Astrocyte of the spinal cord (primary cell): Measurements from ENCODE around the gene PROSER3.
A peak's percentile ranks its signal among the peaks of the same experiment; 100 is the strongest.

Experiments
- DNase-seq: peaks from one replicate; pipeline ENCODE4 v3.0.0; 2011; ENCODE audit warnings: low read depth, low spot score
- H3K4me3 ChIP-seq: 2 replicates; pipeline ENCODE4 v1.5.1; 2011; ENCODE audit warnings: low read depth, mild to moderate bottlenecking, low read length, moderate library complexity
- in situ Hi-C: cut with HindIII; loops from 2 replicates; pipeline ENCODE4 v1.10.0; 2017; ENCODE audit warnings: low sequenced_read_pairs
- TF ChIP-seq, protein P1 (sequence below): IDR thresholded peaks from 2 replicates; pipeline ENCODE4 v1.5.1; 2012; ENCODE audit warnings: low read depth, mild to moderate bottlenecking, low read length, inconsistent platforms

The PROSER3 gene

DNA sequence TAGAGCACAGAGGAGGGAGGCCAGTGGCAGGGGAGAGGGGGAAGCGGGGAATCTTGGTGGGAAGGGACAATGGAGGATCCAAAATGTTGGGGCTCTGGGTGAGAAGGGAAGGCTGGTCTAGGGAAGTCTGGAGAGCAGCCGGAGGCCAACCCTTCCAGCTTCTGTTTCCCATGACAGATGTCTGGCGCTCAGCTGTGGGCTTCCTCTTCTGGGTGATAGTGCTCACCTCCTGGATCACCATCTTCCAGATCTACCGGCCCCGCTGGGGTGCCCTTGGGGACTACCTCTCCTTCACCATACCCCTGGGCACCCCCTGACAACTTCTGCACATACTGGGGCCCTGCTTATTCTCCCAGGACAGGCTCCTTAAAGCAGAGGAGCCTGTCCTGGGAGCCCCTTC is 11.4 kb upstream of the PROSER3 start:
- DNase-seq: no peak
- in situ Hi-C loops: no loop called here
- TF ChIP-seq, protein P1, sequence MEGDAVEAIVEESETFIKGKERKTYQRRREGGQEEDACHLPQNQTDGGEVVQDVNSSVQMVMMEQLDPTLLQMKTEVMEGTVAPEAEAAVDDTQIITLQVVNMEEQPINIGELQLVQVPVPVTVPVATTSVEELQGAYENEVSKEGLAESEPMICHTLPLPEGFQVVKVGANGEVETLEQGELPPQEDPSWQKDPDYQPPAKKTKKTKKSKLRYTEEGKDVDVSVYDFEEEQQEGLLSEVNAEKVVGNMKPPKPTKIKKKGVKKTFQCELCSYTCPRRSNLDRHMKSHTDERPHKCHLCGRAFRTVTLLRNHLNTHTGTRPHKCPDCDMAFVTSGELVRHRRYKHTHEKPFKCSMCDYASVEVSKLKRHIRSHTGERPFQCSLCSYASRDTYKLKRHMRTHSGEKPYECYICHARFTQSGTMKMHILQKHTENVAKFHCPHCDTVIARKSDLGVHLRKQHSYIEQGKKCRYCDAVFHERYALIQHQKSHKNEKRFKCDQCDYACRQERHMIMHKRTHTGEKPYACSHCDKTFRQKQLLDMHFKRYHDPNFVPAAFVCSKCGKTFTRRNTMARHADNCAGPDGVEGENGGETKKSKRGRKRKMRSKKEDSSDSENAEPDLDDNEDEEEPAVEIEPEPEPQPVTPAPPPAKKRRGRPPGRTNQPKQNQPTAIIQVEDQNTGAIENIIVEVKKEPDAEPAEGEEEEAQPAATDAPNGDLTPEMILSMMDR: no peak
- peak overlapping the region; percentile 97 for H3K4me3 ChIP-seq

DNA sequence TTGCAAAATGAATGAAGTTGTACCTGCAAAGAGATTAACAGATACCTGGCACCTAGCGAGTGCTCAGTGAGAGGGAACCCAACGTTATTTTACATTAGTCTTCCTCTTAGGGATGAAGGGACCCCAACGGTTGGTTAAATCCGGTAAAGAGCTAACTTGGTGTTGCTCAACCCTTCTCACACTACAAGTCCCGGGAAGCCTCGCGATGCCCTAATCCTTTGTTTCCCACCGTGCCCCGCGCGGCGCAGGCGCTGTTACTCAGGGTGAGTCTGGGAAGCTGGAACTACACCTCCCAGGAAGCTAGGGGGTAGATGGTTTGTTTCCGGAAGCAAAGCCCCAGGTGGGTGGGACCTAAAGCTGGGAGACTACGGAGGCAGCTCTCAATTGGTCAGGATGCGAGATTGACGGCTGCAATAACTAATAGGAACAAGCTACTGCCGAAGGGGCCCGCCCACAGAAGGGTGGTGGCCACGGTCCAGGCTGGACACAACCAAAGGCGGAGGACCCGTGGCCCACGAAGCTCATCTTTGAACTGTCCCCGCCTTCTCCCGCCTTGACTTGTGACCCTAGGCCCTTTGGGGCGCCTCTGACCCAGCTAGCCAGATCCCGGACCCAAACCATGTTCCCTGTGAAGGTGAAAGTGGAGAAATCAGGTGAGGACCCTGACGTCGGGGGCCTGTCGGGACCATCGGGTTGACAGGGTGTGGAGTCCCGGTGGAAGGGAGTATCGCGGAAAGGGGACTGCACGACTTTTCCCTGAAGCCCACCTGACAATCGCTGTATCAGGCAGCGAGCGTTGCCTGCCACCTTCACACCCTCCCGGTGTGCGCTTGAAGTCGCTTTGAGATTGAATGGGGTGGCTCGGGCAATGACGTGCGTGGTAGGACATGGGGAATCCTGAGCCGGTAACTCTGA is 9.6 kb upstream of the PROSER3 start, which contains the start of gene LIN37:
Gene LIN37, plus strand, starts transcription at position 471 of the 915 bp plus-strand sequence. Its CDS starts 149 bp downstream, at position 620.
- H3K4me3 ChIP-seq: peak within 1 kb of the TSS; percentile 100
- in situ Hi-C loops: no loop called here
- TF ChIP-seq, protein P1: no peak
- DNase-seq: peak; percentile 100

DNA sequence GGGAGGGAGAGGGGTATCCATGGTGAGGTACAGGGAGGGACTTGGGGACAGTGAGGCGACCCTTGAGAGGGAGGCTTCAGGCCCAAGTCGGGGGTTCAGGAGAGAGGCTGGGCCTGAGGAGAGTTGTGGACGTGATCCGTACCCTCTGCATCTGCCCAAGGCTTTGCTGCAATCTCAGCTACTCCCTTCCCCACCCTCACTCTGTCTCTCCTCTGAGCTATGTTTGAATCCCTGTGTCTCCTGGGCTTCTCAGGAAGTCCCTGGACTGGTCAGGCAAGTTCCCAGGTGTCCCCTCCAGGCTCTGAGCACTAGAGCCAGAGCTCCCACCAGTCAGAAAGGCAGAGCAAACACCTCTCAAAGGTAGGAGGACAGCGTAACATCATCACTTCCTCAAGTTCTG is 7.8 kb upstream of the PROSER3 start:
- H3K4me3 ChIP-seq: no peak overlapping the region
- TF ChIP-seq, protein P1: no peak
- in situ Hi-C loops: no loop called here
- no peak for DNase-seq

DNA sequence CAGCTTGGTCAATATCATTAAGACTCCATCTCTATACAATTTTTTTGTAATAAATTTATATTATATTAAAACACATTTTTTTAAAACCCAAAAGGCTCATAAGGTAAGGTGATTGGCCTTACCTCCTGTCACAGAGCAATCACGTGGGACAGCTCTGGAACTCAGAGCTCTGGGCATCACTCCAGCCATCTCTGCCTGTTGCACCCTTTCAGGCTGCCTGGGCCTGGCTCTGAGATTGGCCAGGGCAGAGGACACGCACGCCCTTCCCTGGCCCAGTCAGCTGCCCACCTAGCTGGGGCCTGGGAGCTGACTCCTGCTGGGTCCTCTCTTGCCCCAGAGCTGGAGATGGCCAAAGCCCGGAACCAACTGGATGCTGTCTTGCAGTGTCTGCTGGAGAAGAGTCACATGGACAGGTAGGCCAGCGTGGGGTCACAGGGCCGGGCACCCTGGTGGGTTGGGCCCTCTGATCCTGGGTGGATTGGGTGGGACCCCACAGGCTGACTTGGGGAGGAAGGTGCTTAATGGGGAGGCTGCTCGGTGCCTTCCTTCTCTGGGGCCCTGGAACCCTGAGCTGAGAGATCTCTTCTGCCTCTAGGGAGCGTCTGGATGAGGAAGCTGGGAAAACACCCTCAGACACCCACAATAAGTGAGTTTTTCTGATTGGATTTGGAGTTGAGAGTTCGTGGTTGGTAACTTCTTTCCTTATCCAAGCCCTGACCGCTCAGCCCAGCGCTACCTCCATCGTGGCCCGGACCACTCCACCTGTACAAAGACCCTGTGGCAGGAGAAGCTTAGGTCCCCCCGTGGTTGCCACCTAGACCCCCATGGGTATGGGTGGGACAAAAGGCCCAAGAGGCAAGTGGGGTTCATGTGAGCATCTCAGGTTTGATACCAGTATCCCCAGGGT is 5.9 kb upstream of the PROSER3 start:
- TF ChIP-seq, protein P1: no peak
- DNase-seq: no peak
- no peak overlapping the region for H3K4me3 ChIP-seq
- in situ Hi-C loops: no loop called here

DNA sequence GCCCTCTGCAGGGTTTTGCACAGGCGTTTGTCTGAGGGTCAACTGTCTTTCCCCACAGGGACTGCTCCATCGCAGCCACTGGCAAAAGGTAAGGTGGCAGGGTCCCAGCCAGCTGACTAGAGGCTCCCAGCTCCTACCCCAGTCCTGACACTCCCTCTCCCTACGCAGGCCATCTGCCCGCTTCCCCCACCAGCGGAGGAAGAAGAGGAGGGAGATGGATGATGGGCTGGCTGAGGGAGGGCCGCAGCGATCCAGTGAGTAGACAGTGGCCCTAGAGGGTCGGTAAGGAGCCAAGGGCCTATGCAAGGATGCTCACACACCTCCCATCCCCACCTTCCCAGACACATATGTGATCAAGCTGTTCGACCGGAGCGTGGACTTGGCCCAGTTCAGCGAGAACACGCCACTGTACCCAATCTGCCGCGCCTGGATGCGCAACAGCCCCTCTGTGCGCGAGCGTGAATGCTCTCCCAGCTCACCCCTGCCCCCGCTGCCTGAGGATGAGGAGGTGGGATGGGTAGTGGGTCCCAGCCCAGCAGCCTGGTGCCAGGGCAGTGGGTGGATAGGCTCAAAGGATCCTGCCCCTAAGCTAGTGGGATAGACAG is 5.1 kb upstream of the PROSER3 start:
- no peak overlapping the region for H3K4me3 ChIP-seq
- TF ChIP-seq, protein P1: no peak
- in situ Hi-C loops: no loop called here
- no peak for DNase-seq
